ENCODE results near the gene PLEKHA3. TPM values are rescaled to one million over a fixed set of nuclear protein-coding genes. Genes with fewer than 3 reads are reported as not detected.
A peak's percentile ranks its signal among the peaks of the same experiment; 100 is the strongest.

PLEKHA3 gene
- total and polyA plus RNA-seq, 9 of the 15 experiments (the other 6 are each of a cell fraction or from before 2014, with no cell fraction given) = 2.3 to 23.4 (median 10.5) TPM

GRCh38 chr2:178522950-178523595 lies 42.8 kb downstream of the PLEKHA3 start (continued):
- TF ChIP-seq MGA (IDR thresholded peaks at IDR 0.05) (peak; percentile 63), U2AF2 (optimal IDR thresholded peaks at IDR 0.05; ENCODE audit: low read depth, low read length) (no peak), MLX (CRISPR knock-in tag; conservative IDR thresholded peaks at IDR 0.05) (no peak), LARP7 (IDR thresholded peaks at IDR 0.05) (no peak), PURB (CRISPR knock-in tag; IDR thresholded peaks at IDR 0.05; ENCODE audit: low read depth) (no peak), TBP (optimal IDR thresholded peaks at IDR 0.05; ENCODE audit: low read depth, low read length) (peak; percentile 69), ARID3B (CRISPR knock-in tag; IDR thresholded peaks at IDR 0.05; ENCODE audit: borderline replicate concordance) (no peak), MAFG (tag; conservative IDR thresholded peaks at IDR 0.05) (peak; percentile 39), ELF4 (CRISPR knock-in tag; IDR thresholded peaks at IDR 0.05) (no peak), POLR2AphosphoS5 (IDR thresholded peaks at IDR 0.05; ENCODE audit: control insufficient read depth, insufficient read depth, low read depth, low read length) (peak; percentile 94), E2F1 (CRISPR knock-in tag; IDR thresholded peaks at IDR 0.05) (0 out of 2 replicates have a peak, but pooled peaks have one; percentile 35), NFYB (IDR thresholded peaks at IDR 0.05; ENCODE audit: extremely low read depth, insufficient read length) (peak; percentile 59)
